ENCODE results near the gene PLEKHN1. TPM values are rescaled to one million over a fixed set of nuclear protein-coding genes. Genes with fewer than 3 reads are reported as not detected.

Gene PLEKHN1
- total and polyA plus RNA-seq, 2 experiments from 2014 or later, result 0.60 to 2.4 TPM

DNA sequence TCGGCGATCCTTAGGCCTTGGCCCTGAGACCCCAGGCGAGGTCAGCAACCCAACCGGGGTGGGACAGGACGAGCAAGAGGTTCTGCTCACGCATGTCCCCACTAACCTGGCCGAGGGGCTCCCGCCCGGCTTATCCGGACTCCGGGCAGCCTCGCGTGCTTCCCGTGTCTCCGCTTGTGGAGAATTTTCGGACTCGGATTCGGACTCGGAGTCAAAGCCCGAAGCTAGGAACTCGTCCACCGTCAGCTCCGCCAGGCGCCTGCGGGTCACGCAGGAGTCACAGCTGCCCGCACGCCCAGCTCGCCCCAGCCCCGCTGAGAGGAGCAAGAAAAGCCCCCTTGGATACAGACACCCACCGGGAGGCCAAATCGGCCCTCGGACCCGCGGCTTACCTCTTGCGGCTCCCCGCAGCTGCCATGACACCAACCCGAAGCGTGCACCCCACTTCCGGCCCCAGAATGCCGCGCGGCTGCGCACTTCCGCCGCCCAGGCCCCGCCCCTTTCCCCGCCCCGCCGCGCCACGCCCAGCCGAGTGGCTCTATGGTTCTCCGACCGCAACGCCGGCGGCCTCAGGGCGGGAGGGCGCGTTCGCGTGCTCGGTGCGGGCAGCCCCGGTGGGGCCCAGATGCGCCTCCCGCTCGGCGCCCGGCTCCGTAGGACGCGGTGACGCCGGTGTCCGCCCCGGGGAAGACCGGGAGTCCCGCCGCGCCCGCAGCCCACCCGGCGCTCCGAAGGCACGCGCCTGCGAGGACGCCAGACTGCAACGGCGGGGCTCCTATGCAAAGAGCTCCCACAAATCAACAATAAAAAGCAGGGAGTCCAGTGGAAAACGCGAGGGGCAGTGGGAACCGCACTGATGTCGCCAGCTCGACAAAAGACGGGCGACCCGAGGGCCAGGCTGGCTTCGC is 7.2 kb upstream of the PLEKHN1 start, which contains the start of gene NOC2L:
TSS of gene NOC2L (minus strand) at position 434 of the 908 bp plus-strand sequence. CDS start at position 418, 16 bp downstream.
- peaks cover 3% of the 10 kb centered on the region for H3K4me1 ChIP-seq (ENCODE audit: insufficient read depth)
- WGBS (ENCODE audit: low lambda C conversion rate, missing lambda C conversion rate), result 11% methylated on average over 68 of the region's 101 CpGs
- H3K4me2 ChIP-seq, result peak within 1 kb of the TSS; percentile 98
- H3K36me3 ChIP-seq (replicated peaks; ENCODE audit: insufficient read depth, low read depth), result no peaks in the 10 kb centered on the region
- DNase-seq (ENCODE audit: low spot score), result peak; percentile 94
- peak within 1 kb of the TSS; percentile 43 for H3K27ac ChIP-seq
- TF ChIP-seq EZH2 (IDR thresholded peaks at IDR 0.05; ENCODE audit: borderline replicate concordance), result no peak
- peak within 1 kb of the TSS; percentile 43 for H2AFZ ChIP-seq
- H3K4me3 ChIP-seq, result peak within 1 kb of the TSS; percentile 100
- H3K9me3 ChIP-seq (ENCODE audit: low read depth), result no peaks in the 10 kb centered on the region
- peaks cover 20% of the 10 kb centered on the region for H3K79me2 ChIP-seq
- H3K27me3 ChIP-seq, result no peaks in the 10 kb centered on the region
- H3K9me2 ChIP-seq (replicated peaks; ENCODE audit: insufficient read depth), result no peaks in the 10 kb centered on the region
- H4K20me1 ChIP-seq (ENCODE audit: insufficient read depth, poor library complexity, severe bottlenecking), result peaks cover 7% of the 10 kb centered on the region

DNA sequence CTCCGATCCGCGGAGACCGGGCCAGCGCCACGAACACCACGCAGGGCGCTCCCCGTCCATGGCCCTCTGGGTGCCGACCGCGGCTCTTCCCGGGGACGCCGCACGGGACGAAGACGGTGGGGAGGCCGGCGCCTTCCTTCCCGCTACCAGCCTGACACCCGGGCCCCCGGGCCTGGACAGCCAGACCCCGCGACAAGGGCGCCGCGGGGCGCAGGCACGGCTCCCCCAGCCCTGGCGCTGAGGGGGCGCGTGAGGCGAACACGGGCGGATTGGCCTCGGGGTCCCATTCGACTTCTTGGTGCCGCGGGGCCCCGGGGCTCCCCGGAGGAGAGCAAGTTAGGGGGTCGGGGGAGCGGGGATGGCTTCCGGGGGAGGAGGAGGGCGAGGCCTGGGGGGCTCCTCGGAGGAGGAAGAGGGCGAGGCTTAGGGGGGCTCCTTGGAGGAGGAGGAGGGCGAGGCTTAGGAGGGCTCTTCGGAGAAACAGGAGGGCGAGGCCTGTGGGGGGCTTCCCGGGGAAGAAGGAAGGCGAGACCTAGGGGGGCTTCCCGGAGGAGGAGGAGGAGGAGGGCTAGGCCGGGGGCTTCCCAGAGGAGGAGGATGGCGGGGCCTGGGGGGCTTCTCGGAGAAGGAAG is 6.4 kb upstream of the PLEKHN1 start:
- Histone ChIP-seq H3K27me3 (no peaks in the 10 kb centered on the region), H3K9me2 (replicated peaks; ENCODE audit: insufficient read depth) (no peaks in the 10 kb centered on the region), H3K27ac (no peak overlapping the region), H3K4me2 (peak overlapping the region; percentile 92), H3K79me2 (peaks cover 20% of the 10 kb centered on the region), H3K9me3 (ENCODE audit: low read depth) (no peaks in the 10 kb centered on the region), H3K36me3 (replicated peaks; ENCODE audit: insufficient read depth, low read depth) (no peaks in the 10 kb centered on the region), H4K20me1 (ENCODE audit: insufficient read depth, poor library complexity, severe bottlenecking) (peaks cover 7% of the 10 kb centered on the region), H3K4me3 (no peak overlapping the region), H3K4me1 (ENCODE audit: insufficient read depth) (peaks cover 3% of the 10 kb centered on the region), H2AFZ (peak overlapping the region; percentile 31)
- TF ChIP-seq EZH2 (IDR thresholded peaks at IDR 0.05; ENCODE audit: borderline replicate concordance) (no peak), EZH2phosphoT487 (IDR thresholded peaks at IDR 0.05; ENCODE audit: low read depth, severe bottlenecking, unreplicated experiment) (no peak)
- TF ChIP-seq, protein P1, sequence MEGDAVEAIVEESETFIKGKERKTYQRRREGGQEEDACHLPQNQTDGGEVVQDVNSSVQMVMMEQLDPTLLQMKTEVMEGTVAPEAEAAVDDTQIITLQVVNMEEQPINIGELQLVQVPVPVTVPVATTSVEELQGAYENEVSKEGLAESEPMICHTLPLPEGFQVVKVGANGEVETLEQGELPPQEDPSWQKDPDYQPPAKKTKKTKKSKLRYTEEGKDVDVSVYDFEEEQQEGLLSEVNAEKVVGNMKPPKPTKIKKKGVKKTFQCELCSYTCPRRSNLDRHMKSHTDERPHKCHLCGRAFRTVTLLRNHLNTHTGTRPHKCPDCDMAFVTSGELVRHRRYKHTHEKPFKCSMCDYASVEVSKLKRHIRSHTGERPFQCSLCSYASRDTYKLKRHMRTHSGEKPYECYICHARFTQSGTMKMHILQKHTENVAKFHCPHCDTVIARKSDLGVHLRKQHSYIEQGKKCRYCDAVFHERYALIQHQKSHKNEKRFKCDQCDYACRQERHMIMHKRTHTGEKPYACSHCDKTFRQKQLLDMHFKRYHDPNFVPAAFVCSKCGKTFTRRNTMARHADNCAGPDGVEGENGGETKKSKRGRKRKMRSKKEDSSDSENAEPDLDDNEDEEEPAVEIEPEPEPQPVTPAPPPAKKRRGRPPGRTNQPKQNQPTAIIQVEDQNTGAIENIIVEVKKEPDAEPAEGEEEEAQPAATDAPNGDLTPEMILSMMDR (IDR thresholded peaks at IDR 0.05; ENCODE audit: poor library complexity), result no peak
- WGBS (ENCODE audit: low lambda C conversion rate, missing lambda C conversion rate), result 49% methylated on average over 21 of the region's 57 CpGs
- DNase-seq (ENCODE audit: low spot score), result no peak

DNA sequence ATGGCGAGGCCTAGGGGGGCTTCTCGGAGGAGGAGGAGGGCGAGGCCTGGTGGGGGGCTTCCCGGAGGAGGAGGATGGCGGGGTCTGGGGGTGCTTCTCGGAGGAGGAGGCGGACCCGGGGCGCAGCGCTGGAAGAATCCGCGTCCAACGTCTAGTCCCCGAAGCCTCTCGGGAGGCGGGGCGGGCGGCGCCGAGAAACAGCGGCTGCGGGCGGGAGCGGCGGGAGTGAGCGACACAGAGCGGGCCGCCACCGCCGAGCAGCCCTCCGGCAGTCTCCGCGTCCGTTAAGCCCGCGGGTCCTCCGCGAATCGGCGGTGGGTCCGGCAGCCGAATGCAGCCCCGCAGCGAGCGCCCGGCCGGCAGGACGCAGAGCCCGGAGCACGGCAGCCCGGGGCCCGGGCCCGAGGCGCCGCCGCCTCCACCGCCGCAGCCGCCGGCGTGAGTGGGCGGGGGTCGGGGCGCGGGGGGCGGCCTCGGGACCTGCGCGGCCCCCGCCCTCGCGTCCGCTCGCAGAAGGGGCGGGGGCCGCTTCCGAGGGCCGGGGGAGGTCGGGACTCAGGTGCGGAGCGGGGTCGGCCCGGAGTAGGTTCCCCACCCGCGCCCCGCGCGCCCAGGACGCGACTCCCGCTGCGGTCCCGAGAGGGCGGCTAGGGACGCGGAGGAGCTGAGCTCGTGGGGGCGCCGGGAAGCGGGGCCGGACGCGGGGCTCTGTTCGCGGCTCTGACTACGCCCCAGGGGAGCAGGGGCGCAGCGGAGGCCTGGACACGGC is 5.7 kb upstream of the PLEKHN1 start, which contains the start of gene KLHL17:
TSS of gene KLHL17 (plus strand) at position 222 of the 769 bp plus-strand sequence. CDS start at position 332, 110 bp downstream.
- Histone ChIP-seq H3K36me3 (replicated peaks; ENCODE audit: insufficient read depth, low read depth) (no peaks in the 10 kb centered on the region), H3K9me3 (ENCODE audit: low read depth) (no peaks in the 10 kb centered on the region), H3K27me3 (no peaks in the 10 kb centered on the region), H4K20me1 (ENCODE audit: insufficient read depth, poor library complexity, severe bottlenecking) (peaks cover 7% of the 10 kb centered on the region), H3K79me2 (peaks cover 20% of the 10 kb centered on the region), H3K9me2 (replicated peaks; ENCODE audit: insufficient read depth) (no peaks in the 10 kb centered on the region), H3K4me1 (ENCODE audit: insufficient read depth) (peaks cover 3% of the 10 kb centered on the region), H2AFZ (peak within 1 kb of the TSS; percentile 31), H3K4me2 (peak within 1 kb of the TSS; percentile 92), H3K4me3 (peak within 1 kb of the TSS; percentile 42), H3K27ac (no peak within 1 kb of the TSS)
- DNase-seq (ENCODE audit: low spot score), result peak; percentile 88
- WGBS (ENCODE audit: low lambda C conversion rate, missing lambda C conversion rate), result 0% methylated on average over 6 of the region's 109 CpGs
- TF ChIP-seq EZH2 (IDR thresholded peaks at IDR 0.05; ENCODE audit: borderline replicate concordance) (no peak), EZH2phosphoT487 (IDR thresholded peaks at IDR 0.05; ENCODE audit: low read depth, severe bottlenecking, unreplicated experiment) (no peak)
- TF ChIP-seq, protein P1 (IDR thresholded peaks at IDR 0.05; ENCODE audit: poor library complexity), result no peak

All from hepatocyte (in vitro differentiated cells).